Vagina (tissue), 2 donors: ENCODE data around the gene LTF. TPM values are rescaled to one million over a fixed set of nuclear protein-coding genes. Genes with fewer than 3 reads are reported as not detected.

Source experiments
- DNase-seq, 2 donors: peaks; one replicate each; pipeline ENCODE4 v3.0.0-alpha.2; 2017; ENCODE audit errors: extremely low spot score in 2 of 2
- H3K27ac ChIP-seq: fragments of 200-600 bp; sonication (generic); one replicate; pipeline ENCODE4 v1.5.1; 2019
- H3K27me3 ChIP-seq: fragments of 200-600 bp; sonication (generic); one replicate; pipeline ENCODE4 v1.5.1; 2019
- H3K36me3 ChIP-seq, 2 donors: fragments of 200-600 bp; sonication (generic); one replicate each; pipeline ENCODE4 v1.5.1; 2017 to 2019
- H3K4me1 ChIP-seq: fragments of 200-600 bp; sonication (generic); one replicate; pipeline ENCODE4 v1.5.1; 2019
- H3K4me3 ChIP-seq, 2 donors: fragments of 200-600 bp; sonication (generic); 1 replicate in 1 of 2; 2 replicates in 1 of 2; pipeline ENCODE4 v1.5.1; 2016 to 2019
- H3K9me3 ChIP-seq: fragments of 200-600 bp; sonication (generic); one replicate; pipeline ENCODE4 v1.5.1; 2019
- POLR2A ChIP-seq, 2 donors: fragments of 450-650 bp; IDR thresholded peaks; one replicate each; pipeline ENCODE4 v1.6.1; 2017; ENCODE audit warnings: antibody characterized with exemption in 2 of 2, mild to moderate bottlenecking in 2 of 2, moderate library complexity in 2 of 2
- intact Hi-C: fragments of 100-400 bp; cut with DNase I; formaldehyde crosslinking; loops from one replicate; pipeline ENCODE4 v1.15.1; 2023
- total RNA-seq: library from RNA; depleted of rRNA; stranded (reverse); fragments of >200 nt; gene quantifications from one replicate; pipeline ENCODE4 v1.2.3, GENCODE V29; 2016
- TF ChIP-seq, protein P1 (sequence below), 3 experiments: fragments of 450-650 bp in 2 of 3; fragments of 200-600 bp in 1 of 3; sonication (generic) in 1 of 3; IDR thresholded peaks; one replicate each; pipeline ENCODE4 v1.5.1; 2017 to 2019; ENCODE audit warnings: antibody characterized with exemption in 3 of 3, mild to moderate bottlenecking in 2 of 3, moderate library complexity in 2 of 3

LTF gene
- total RNA-seq, 1 donor from 2014 or later = not detected

DNA sequence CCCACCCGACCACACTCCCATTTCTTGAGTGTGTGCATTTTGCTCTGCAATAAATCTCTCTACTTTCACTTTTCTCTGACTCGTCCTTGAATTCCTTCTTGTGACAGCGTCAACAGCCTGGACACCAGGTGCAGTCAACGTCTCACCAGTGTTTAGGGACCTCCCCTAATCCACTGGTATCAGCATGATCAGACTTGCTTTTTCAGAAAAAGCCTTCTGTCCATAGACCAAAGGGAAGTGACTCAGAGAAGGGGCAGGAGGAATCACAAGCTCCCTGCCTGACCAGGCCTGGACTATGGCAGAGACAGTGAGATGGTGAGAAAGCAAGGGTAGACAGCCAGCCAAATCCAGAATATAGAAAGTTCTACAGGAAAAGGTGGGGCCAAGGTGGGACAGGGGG is 78.5 kb downstream of the LTF start:
- no peak for DNase-seq
- TF ChIP-seq, protein P1, sequence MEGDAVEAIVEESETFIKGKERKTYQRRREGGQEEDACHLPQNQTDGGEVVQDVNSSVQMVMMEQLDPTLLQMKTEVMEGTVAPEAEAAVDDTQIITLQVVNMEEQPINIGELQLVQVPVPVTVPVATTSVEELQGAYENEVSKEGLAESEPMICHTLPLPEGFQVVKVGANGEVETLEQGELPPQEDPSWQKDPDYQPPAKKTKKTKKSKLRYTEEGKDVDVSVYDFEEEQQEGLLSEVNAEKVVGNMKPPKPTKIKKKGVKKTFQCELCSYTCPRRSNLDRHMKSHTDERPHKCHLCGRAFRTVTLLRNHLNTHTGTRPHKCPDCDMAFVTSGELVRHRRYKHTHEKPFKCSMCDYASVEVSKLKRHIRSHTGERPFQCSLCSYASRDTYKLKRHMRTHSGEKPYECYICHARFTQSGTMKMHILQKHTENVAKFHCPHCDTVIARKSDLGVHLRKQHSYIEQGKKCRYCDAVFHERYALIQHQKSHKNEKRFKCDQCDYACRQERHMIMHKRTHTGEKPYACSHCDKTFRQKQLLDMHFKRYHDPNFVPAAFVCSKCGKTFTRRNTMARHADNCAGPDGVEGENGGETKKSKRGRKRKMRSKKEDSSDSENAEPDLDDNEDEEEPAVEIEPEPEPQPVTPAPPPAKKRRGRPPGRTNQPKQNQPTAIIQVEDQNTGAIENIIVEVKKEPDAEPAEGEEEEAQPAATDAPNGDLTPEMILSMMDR (IDR thresholded peaks at IDR 0.05) = no peak
- TF ChIP-seq POLR2A (IDR thresholded peaks at IDR 0.05) = no peak
- no peaks in the 10 kb centered on the region for H3K27me3 ChIP-seq
- H3K4me1 ChIP-seq = peaks cover 17% of the 10 kb centered on the region
- H3K4me3 ChIP-seq = no peak overlapping the region
- intact Hi-C loops = no loop called here
- H3K36me3 ChIP-seq = no peaks in the 10 kb centered on the region
- H3K9me3 ChIP-seq = no peaks in the 10 kb centered on the region
- H3K27ac ChIP-seq = no peak overlapping the region

Other genes starting within 250 kb of the LTF start
- not detected for gene CCR3, start 222.4 kb downstream of the LTF start, total RNA-seq
- gene CCR2, start 110.8 kb downstream of the LTF start, total RNA-seq = 1.2 TPM
- gene CCR5, start 94.0 kb downstream of the LTF start, total RNA-seq = 3.9 TPM
- not detected for gene CCRL2, start 57.6 kb downstream of the LTF start, total RNA-seq
- not detected for gene RTP3, start 33.1 kb upstream of the LTF start, total RNA-seq
- 2.0 TPM for gene LRRC2, start 101.4 kb upstream of the LTF start, total RNA-seq
- gene FAM240A, start 147.6 kb upstream of the LTF start, total RNA-seq = not detected
- 134 TPM for gene ALS2CL, start 228.8 kb upstream of the LTF start, total RNA-seq
- gene TMIE, start 236.5 kb upstream of the LTF start, total RNA-seq = 0.74 TPM